ENCODE data around the gene MYBPC3.
A peak's percentile ranks its signal among the peaks of the same experiment; 100 is the strongest.

Gene MYBPC3

GRCh38 chr11:47393163-47394049, 40.9 kb upstream of the MYBPC3 start:
- peak overlapping the region; percentile 24 for H3K27ac ChIP-seq (ENCODE audit: low read length)
- no peaks in the 10 kb centered on the region for H3K9me3 ChIP-seq (ENCODE audit: control insufficient read depth in 2 of 2, low read length in 2 of 2)
- peaks cover 7% of the 10 kb centered on the region for H3K4me1 ChIP-seq (ENCODE audit: control insufficient read depth, insufficient read depth, low read length)
- no peaks in the 10 kb centered on the region for H3K27me3 ChIP-seq (ENCODE audit: control insufficient read depth in 1 of 2, insufficient read depth in 2 of 2, low read length in 2 of 2)
- H3K4me3 ChIP-seq (ENCODE audit: low read length in 2 of 2): no peak overlapping the region
- H3K9ac ChIP-seq (ENCODE audit: low read length in 2 of 2): no peak overlapping the region
- H3K36me3 ChIP-seq (ENCODE audit: control insufficient read depth in 2 of 2, insufficient read depth in 2 of 2, low read length in 2 of 2): no peaks in the 10 kb centered on the region

GRCh38 chr11:47392546-47393162, 40.2 kb upstream of the MYBPC3 start:
- Histone ChIP-seq H3K27ac (ENCODE audit: low read length) (no peak overlapping the region), H3K4me3 (ENCODE audit: low read length in 2 of 2) (no peak overlapping the region), H3K9ac (ENCODE audit: low read length in 2 of 2) (no peak overlapping the region), H3K36me3 (ENCODE audit: control insufficient read depth in 2 of 2, insufficient read depth in 2 of 2, low read length in 2 of 2) (no peaks in the 10 kb centered on the region), H3K9me3 (ENCODE audit: control insufficient read depth in 2 of 2, low read length in 2 of 2) (no peaks in the 10 kb centered on the region), H3K4me1 (ENCODE audit: control insufficient read depth, insufficient read depth, low read length) (peaks cover 7% of the 10 kb centered on the region), H3K27me3 (ENCODE audit: control insufficient read depth in 1 of 2, insufficient read depth in 2 of 2, low read length in 2 of 2) (no peaks in the 10 kb centered on the region)

GRCh38 chr11:47391711-47392432, 39.4 kb upstream of the MYBPC3 start:
- H3K4me1 ChIP-seq (ENCODE audit: control insufficient read depth, insufficient read depth, low read length): peaks cover 7% of the 10 kb centered on the region
- H3K9ac ChIP-seq (ENCODE audit: low read length in 2 of 2): no peak overlapping the region
- H3K36me3 ChIP-seq (ENCODE audit: control insufficient read depth in 2 of 2, insufficient read depth in 2 of 2, low read length in 2 of 2): no peaks in the 10 kb centered on the region
- H3K4me3 ChIP-seq (ENCODE audit: low read length in 2 of 2): no peak overlapping the region
- H3K27ac ChIP-seq (ENCODE audit: low read length): no peak overlapping the region
- no peaks in the 10 kb centered on the region for H3K27me3 ChIP-seq (ENCODE audit: control insufficient read depth in 1 of 2, insufficient read depth in 2 of 2, low read length in 2 of 2)
- no peaks in the 10 kb centered on the region for H3K9me3 ChIP-seq (ENCODE audit: control insufficient read depth in 2 of 2, low read length in 2 of 2)

GRCh38 chr11:47391077-47391583, 38.6 kb upstream of the MYBPC3 start:
- H3K9ac ChIP-seq (ENCODE audit: low read length in 2 of 2): no peak overlapping the region
- peaks cover 7% of the 10 kb centered on the region for H3K4me1 ChIP-seq (ENCODE audit: control insufficient read depth, insufficient read depth, low read length)
- no peaks in the 10 kb centered on the region for H3K36me3 ChIP-seq (ENCODE audit: control insufficient read depth in 2 of 2, insufficient read depth in 2 of 2, low read length in 2 of 2)
- no peak overlapping the region for H3K27ac ChIP-seq (ENCODE audit: low read length)
- no peaks in the 10 kb centered on the region for H3K27me3 ChIP-seq (ENCODE audit: control insufficient read depth in 1 of 2, insufficient read depth in 2 of 2, low read length in 2 of 2)
- no peaks in the 10 kb centered on the region for H3K9me3 ChIP-seq (ENCODE audit: control insufficient read depth in 2 of 2, low read length in 2 of 2)
- H3K4me3 ChIP-seq (ENCODE audit: low read length in 2 of 2): no peak overlapping the region

GRCh38 chr11:47390422-47390760, 37.9 kb upstream of the MYBPC3 start:
- Histone ChIP-seq H3K27me3 (ENCODE audit: control insufficient read depth in 1 of 2, insufficient read depth in 2 of 2, low read length in 2 of 2) (no peaks in the 10 kb centered on the region), H3K9me3 (ENCODE audit: control insufficient read depth in 2 of 2, low read length in 2 of 2) (no peaks in the 10 kb centered on the region), H3K27ac (ENCODE audit: low read length) (no peak overlapping the region), H3K4me1 (ENCODE audit: control insufficient read depth, insufficient read depth, low read length) (peaks cover 7% of the 10 kb centered on the region), H3K9ac (ENCODE audit: low read length in 2 of 2) (no peak overlapping the region), H3K4me3 (ENCODE audit: low read length in 2 of 2) (no peak overlapping the region), H3K36me3 (ENCODE audit: control insufficient read depth in 2 of 2, insufficient read depth in 2 of 2, low read length in 2 of 2) (no peaks in the 10 kb centered on the region)

GRCh38 chr11:47389577-47390421, 37.3 kb upstream of the MYBPC3 start:
- Histone ChIP-seq H3K27me3 (ENCODE audit: control insufficient read depth in 1 of 2, insufficient read depth in 2 of 2, low read length in 2 of 2) (no peaks in the 10 kb centered on the region), H3K9me3 (ENCODE audit: control insufficient read depth in 2 of 2, low read length in 2 of 2) (no peaks in the 10 kb centered on the region), H3K9ac (ENCODE audit: low read length in 2 of 2) (no peak overlapping the region), H3K36me3 (ENCODE audit: control insufficient read depth in 2 of 2, insufficient read depth in 2 of 2, low read length in 2 of 2) (no peaks in the 10 kb centered on the region), H3K4me1 (ENCODE audit: control insufficient read depth, insufficient read depth, low read length) (peaks cover 2% of the 10 kb centered on the region), H3K27ac (ENCODE audit: low read length) (no peak overlapping the region), H3K4me3 (ENCODE audit: low read length in 2 of 2) (no peak overlapping the region)

GRCh38 chr11:47388697-47389576, 36.4 kb upstream of the MYBPC3 start:
- Histone ChIP-seq H3K4me1 (ENCODE audit: control insufficient read depth, insufficient read depth, low read length) (peaks cover 2% of the 10 kb centered on the region), H3K36me3 (ENCODE audit: control insufficient read depth in 2 of 2, insufficient read depth in 2 of 2, low read length in 2 of 2) (no peaks in the 10 kb centered on the region), H3K27me3 (ENCODE audit: control insufficient read depth in 1 of 2, insufficient read depth in 2 of 2, low read length in 2 of 2) (no peaks in the 10 kb centered on the region), H3K9me3 (ENCODE audit: control insufficient read depth in 2 of 2, low read length in 2 of 2) (no peaks in the 10 kb centered on the region), H3K27ac (ENCODE audit: low read length) (no peak overlapping the region), H3K4me3 (ENCODE audit: low read length in 2 of 2) (no peak overlapping the region), H3K9ac (ENCODE audit: low read length in 2 of 2) (no peak overlapping the region)

GRCh38 chr11:47387944-47388696, 35.6 kb upstream of the MYBPC3 start:
- H3K27ac ChIP-seq (ENCODE audit: low read length): no peak overlapping the region
- H3K9ac ChIP-seq (ENCODE audit: low read length in 2 of 2): no peak overlapping the region
- no peak overlapping the region for H3K4me3 ChIP-seq (ENCODE audit: low read length in 2 of 2)
- peaks cover 2% of the 10 kb centered on the region for H3K4me1 ChIP-seq (ENCODE audit: control insufficient read depth, insufficient read depth, low read length)
- H3K27me3 ChIP-seq (ENCODE audit: control insufficient read depth in 1 of 2, insufficient read depth in 2 of 2, low read length in 2 of 2): no peaks in the 10 kb centered on the region
- H3K9me3 ChIP-seq (ENCODE audit: control insufficient read depth in 2 of 2, low read length in 2 of 2): no peaks in the 10 kb centered on the region
- no peaks in the 10 kb centered on the region for H3K36me3 ChIP-seq (ENCODE audit: control insufficient read depth in 2 of 2, insufficient read depth in 2 of 2, low read length in 2 of 2)

GRCh38 chr11:47384498-47384897, 32.0 kb upstream of the MYBPC3 start:
- Histone ChIP-seq H3K4me1 (ENCODE audit: control insufficient read depth, insufficient read depth, low read length) (peaks cover 2% of the 10 kb centered on the region), H3K4me3 (ENCODE audit: low read length in 2 of 2) (no peak overlapping the region), H3K27me3 (ENCODE audit: control insufficient read depth in 1 of 2, insufficient read depth in 2 of 2, low read length in 2 of 2) (no peaks in the 10 kb centered on the region), H3K36me3 (ENCODE audit: control insufficient read depth in 2 of 2, insufficient read depth in 2 of 2, low read length in 2 of 2) (no peaks in the 10 kb centered on the region), H3K9me3 (ENCODE audit: control insufficient read depth in 2 of 2, low read length in 2 of 2) (no peaks in the 10 kb centered on the region), H3K27ac (ENCODE audit: low read length) (no peak overlapping the region), H3K9ac (ENCODE audit: low read length in 2 of 2) (no peak overlapping the region)
